ENCODE results near the gene DEFB131A.
"Not testable (repeated sequence)": the region's sequence is repeated elsewhere in the genome, so short reads cannot be mapped to it uniquely, and the experiment has no call there.

The DEFB131A gene

GRCh38 chr4:9495443-9495842, 51.2 kb downstream of the DEFB131A start:
- DNase-seq, result peak; percentile 71

GRCh38 chr4:9497575-9498467, 53.6 kb downstream of the DEFB131A start:
- DNase-seq, result not testable (repeated sequence)

DNA sequence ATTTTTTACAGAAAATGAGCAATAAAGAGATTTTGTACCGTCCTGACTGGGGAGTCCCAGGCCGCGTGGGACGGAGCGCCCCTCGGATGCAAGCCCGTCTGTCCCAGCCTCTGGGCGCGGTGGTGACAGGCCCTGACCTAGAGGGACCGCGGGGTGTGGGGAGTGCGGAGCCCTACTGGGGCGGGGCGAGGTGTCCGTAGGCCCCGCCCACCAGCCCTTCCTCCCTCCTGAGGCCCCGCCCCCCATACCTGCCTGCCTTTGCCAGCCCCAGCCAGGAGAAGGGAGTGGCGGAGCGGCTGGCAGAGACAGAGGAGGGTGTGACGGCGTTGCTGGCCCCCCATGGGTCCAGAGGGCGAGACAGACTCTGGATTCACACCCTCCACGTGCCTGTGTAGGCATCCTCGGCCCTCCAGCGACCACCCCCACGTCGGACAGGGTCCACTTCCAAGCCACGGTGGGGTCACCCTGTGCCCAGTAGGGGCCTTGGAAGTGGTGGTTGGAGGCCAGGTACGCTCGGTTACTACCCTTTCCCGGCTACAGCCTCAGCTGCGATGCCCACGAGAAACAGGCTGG, 54.3 kb downstream of the DEFB131A start:
- not testable (repeated sequence) for DNase-seq

DNA sequence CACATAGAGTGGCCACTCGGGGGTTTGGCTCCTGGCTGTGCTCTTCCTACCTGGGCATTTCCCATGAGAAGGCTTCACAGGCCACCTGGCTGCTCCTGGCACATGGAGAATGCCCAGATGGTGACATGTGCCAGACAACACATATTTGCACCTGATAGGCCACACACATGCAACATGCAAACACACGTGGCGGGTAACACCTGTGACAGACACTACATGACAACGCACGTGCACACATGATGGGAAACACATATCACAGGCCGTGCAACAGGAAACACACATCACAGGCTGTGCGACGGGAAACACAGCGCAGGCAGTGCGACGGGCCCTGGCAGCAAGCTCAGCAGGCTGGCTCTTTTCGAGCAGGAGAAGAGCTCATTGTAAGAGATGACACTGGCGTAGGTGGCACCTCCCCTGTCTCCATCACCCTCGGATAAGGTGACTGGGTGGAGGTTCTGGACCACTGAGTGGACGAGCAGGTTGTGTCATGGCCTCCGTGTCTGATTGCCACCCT, 55.8 kb downstream of the DEFB131A start:
- DNase-seq, result not testable (repeated sequence)
